HG03460 (cell line): ENCODE data around the gene A2M.

Source experiments
- ATAC-seq: cut with Tn5 transposase; IDR thresholded peaks from one replicate; pipeline ENCODE4 v1.9.1; 2021; ENCODE audit not compliant: unreplicated experiment

Gene A2M

GRCh38 chr12:9040484-9041186 lies 75.1 kb downstream of the A2M start:
- ATAC-seq: no peak

- no peak for ATAC-seq
These were observed 76.2 kb downstream of the A2M start for GRCh38 chr12:9039397-9039977.

GRCh38 chr12:9037431-9037830 lies 78.3 kb downstream of the A2M start:
- no peak for ATAC-seq

GRCh38 chr12:9036227-9036626 lies 79.5 kb downstream of the A2M start:
- ATAC-seq: no peak

GRCh38 chr12:9034095-9034494 lies 81.6 kb downstream of the A2M start:
- ATAC-seq: no peak

GRCh38 chr12:9033265-9033887 lies 82.3 kb downstream of the A2M start:
- ATAC-seq: no peak

- no peak for ATAC-seq
These were observed 83.3 kb downstream of the A2M start for GRCh38 chr12:9032202-9032964.

GRCh38 chr12:9030776-9031175 lies 84.9 kb downstream of the A2M start:
- ATAC-seq: no peak

- ATAC-seq: no peak
These were observed 88.3 kb downstream of the A2M start for GRCh38 chr12:9027161-9028059.

GRCh38 chr12:9024512-9024911 lies 91.2 kb downstream of the A2M start:
- no peak for ATAC-seq

GRCh38 chr12:9022592-9022991 lies 93.1 kb downstream of the A2M start:
- ATAC-seq: no peak
